ENCODE results near the gene MT3.

DNA sequence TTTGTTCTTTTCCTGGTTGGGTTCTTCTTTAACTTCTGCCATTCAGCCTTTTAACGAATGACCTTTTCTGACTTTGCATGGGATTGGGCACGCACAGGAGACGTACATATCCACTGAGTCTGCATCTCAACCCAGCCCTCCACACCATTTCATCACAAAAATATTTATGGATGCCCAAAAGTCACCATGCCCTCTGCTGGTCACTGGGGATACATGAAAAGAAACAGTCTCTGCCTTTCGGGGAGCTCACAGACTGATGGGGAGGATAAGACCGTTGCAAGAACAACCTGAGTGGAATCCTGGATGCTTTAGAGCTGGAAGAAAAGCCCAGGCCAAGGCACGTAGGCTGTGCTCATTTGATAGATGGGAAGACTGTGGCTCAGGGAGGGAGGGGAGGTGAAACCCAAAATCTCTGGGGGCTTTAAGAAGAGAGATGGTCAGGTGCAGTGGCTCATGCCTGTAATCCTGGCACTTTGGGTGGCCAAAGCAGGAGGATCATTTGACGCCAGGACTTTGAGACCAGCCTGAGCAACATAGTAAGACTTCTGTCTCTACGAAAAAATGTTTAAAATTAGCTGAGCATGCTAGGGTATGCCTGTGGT, 11.2 kb downstream of the MT3 start:
- TF ChIP-seq POLR2A (IDR thresholded peaks at IDR 0.05): no peak
- TF ChIP-seq, protein P1, sequence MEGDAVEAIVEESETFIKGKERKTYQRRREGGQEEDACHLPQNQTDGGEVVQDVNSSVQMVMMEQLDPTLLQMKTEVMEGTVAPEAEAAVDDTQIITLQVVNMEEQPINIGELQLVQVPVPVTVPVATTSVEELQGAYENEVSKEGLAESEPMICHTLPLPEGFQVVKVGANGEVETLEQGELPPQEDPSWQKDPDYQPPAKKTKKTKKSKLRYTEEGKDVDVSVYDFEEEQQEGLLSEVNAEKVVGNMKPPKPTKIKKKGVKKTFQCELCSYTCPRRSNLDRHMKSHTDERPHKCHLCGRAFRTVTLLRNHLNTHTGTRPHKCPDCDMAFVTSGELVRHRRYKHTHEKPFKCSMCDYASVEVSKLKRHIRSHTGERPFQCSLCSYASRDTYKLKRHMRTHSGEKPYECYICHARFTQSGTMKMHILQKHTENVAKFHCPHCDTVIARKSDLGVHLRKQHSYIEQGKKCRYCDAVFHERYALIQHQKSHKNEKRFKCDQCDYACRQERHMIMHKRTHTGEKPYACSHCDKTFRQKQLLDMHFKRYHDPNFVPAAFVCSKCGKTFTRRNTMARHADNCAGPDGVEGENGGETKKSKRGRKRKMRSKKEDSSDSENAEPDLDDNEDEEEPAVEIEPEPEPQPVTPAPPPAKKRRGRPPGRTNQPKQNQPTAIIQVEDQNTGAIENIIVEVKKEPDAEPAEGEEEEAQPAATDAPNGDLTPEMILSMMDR (IDR thresholded peaks at IDR 0.05): peak; percentile 61 to 70 (median 68)

Measured in right lobe of liver (tissue), 4 donors.